DND-41 (cell line): ENCODE measurements around the gene VKORC1L1.

Experiments used
- EZH2 ChIP-seq: IDR thresholded peaks from 3 replicates; pipeline ENCODE4 v1.6.1; 2012; ENCODE audit warnings: borderline replicate concordance, low read depth, mild to moderate bottlenecking, moderate library complexity, low read length, inconsistent platforms; ENCODE audit not compliant: severe bottlenecking
- TF ChIP-seq, protein P1 (sequence below): IDR thresholded peaks from 2 replicates; pipeline ENCODE4 v1.5.1; 2012; ENCODE audit warnings: borderline replicate concordance, low read length, moderate library complexity, mild to moderate bottlenecking; ENCODE audit not compliant: poor library complexity, severe bottlenecking; ENCODE audit errors: extremely low read depth

- TF ChIP-seq, protein P1, sequence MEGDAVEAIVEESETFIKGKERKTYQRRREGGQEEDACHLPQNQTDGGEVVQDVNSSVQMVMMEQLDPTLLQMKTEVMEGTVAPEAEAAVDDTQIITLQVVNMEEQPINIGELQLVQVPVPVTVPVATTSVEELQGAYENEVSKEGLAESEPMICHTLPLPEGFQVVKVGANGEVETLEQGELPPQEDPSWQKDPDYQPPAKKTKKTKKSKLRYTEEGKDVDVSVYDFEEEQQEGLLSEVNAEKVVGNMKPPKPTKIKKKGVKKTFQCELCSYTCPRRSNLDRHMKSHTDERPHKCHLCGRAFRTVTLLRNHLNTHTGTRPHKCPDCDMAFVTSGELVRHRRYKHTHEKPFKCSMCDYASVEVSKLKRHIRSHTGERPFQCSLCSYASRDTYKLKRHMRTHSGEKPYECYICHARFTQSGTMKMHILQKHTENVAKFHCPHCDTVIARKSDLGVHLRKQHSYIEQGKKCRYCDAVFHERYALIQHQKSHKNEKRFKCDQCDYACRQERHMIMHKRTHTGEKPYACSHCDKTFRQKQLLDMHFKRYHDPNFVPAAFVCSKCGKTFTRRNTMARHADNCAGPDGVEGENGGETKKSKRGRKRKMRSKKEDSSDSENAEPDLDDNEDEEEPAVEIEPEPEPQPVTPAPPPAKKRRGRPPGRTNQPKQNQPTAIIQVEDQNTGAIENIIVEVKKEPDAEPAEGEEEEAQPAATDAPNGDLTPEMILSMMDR = no peak
- no peak for TF ChIP-seq EZH2
Measured at GRCh38 chr7:65839846-65840245, 33.0 kb upstream of the VKORC1L1 start.
